ENCODE data around the gene OVOL1.
"Not testable (repeated sequence)": the region's sequence is repeated elsewhere in the genome, so short reads cannot be mapped to it uniquely, and the experiment has no call there.

DNA sequence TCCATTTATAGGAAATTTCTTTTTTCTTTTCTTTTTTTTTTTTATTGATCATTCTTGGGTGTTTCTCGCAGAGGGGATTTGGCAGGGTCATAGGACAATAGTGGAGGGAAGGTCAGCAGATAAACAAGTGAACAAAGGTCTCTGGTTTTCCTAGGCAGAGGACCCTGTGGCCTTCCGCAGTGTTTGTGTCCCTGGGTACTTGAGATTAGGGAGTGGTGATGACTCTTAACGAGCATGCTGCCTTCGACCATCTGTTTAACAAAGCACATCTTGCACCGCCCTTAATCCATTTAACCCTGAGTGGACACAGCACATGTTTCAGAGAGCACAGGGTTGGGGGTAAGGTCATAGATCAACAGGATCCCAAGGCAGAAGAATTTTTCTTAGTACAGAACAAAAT is 24.7 kb upstream of the OVOL1 start:
- TF ChIP-seq POLR2A (IDR thresholded peaks at IDR 0.05): not testable (repeated sequence)
- TF ChIP-seq, protein P1, sequence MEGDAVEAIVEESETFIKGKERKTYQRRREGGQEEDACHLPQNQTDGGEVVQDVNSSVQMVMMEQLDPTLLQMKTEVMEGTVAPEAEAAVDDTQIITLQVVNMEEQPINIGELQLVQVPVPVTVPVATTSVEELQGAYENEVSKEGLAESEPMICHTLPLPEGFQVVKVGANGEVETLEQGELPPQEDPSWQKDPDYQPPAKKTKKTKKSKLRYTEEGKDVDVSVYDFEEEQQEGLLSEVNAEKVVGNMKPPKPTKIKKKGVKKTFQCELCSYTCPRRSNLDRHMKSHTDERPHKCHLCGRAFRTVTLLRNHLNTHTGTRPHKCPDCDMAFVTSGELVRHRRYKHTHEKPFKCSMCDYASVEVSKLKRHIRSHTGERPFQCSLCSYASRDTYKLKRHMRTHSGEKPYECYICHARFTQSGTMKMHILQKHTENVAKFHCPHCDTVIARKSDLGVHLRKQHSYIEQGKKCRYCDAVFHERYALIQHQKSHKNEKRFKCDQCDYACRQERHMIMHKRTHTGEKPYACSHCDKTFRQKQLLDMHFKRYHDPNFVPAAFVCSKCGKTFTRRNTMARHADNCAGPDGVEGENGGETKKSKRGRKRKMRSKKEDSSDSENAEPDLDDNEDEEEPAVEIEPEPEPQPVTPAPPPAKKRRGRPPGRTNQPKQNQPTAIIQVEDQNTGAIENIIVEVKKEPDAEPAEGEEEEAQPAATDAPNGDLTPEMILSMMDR (IDR thresholded peaks at IDR 0.05): not testable (repeated sequence)

All from Peyer's patch (tissue), 4 donors.